BJ (cell line): Measurements from ENCODE around the gene TBP. TPM values are rescaled to one million over a fixed set of nuclear protein-coding genes. Genes with fewer than 3 reads are reported as not detected.
"Not testable (repeated sequence)": the region's sequence is repeated elsewhere in the genome, so short reads cannot be mapped to it uniquely, and the experiment has no call there.

Experiments
- CTCF ChIA-PET: fragments of 350-600 bp; formaldehyde crosslinking; extraction: SDS; loops from one replicate; lab custom pipeline; 2021; ENCODE audit warnings: antibody characterized with exemption, inconsistent platforms; lab: Yijun Ruan, JAX
- POLR2A ChIA-PET: fragments of 300-600 bp; sonication (Branson Sonifier 250); formaldehyde crosslinking; extraction: SDS; loops from one replicate; lab custom pipeline; 2021; ENCODE audit warnings: antibody characterized with exemption; lab: Charles Lee
- DNase-seq: peaks from one replicate; pipeline ENCODE4 v3.0.0-alpha.2; 2011; ENCODE audit warnings: low read depth
- H3K27me3 ChIP-seq: 2 replicates; pipeline ENCODE4 v1.6.0; 2011; ENCODE audit warnings: low read length; ENCODE audit not compliant: control insufficient read depth, insufficient read depth
- H3K36me3 ChIP-seq: 2 replicates; pipeline ENCODE4 v1.5.1; 2011; ENCODE audit warnings: low read length; ENCODE audit not compliant: control insufficient read depth, insufficient read depth
- H3K4me3 ChIP-seq: 2 replicates; pipeline ENCODE4 v1.5.1; 2011; ENCODE audit warnings: low read depth, mild to moderate bottlenecking, control low read depth, low read length
- CTCF ChIP-seq: IDR thresholded peaks from 2 replicates; pipeline ENCODE4 v1.5.1; 2011; ENCODE audit warnings: low read depth, mild to moderate bottlenecking, control low read depth, inconsistent platforms, low read length, moderate library complexity; ENCODE audit not compliant: insufficient read depth
- polyA plus RNA-seq: library from polyadenylated mRNA; depleted of rRNA; stranded (reverse); fragments of >200 nt; gene quantifications from 2 replicates; pipeline ENCODE4 v1.2.3, GENCODE V29; 2011

The TBP gene
- polyA plus RNA-seq, 1 experiment: 19.3 TPM

GRCh38 chr6:170522565-170523183 is 31.5 kb upstream of the TBP start:
- DNase-seq: no peak
- Histone ChIP-seq H3K27me3 (no peaks in the 10 kb centered on the region), H3K36me3 (no peaks in the 10 kb centered on the region), H3K4me3 (no peak overlapping the region)
- TF ChIP-seq CTCF: peak; percentile 42
- ChIA-PET CTCF (interaction anchor here (0.6 to 3.1 kb wide), 3 partner anchors 181 to 732 kb away, joined by 3 to 11 read pairs (median 5); no protein-coding TSS in a partner anchor), POLR2A (no interaction called here)

GRCh38 chr6:170523256-170524171 is 30.7 kb upstream of the TBP start:
- TF ChIP-seq CTCF: no peak
- Histone ChIP-seq H3K27me3 (no peaks in the 10 kb centered on the region), H3K36me3 (no peaks in the 10 kb centered on the region), H3K4me3 (no peak overlapping the region)
- ChIA-PET POLR2A (no interaction called here), CTCF (interaction anchor here (0.6 to 3.1 kb wide), 3 partner anchors 692 to 734 kb away, joined by 3 to 11 read pairs (median 4); no protein-coding TSS in a partner anchor)
- DNase-seq: no peak

GRCh38 chr6:170524172-170524502 is 30.0 kb upstream of the TBP start:
- Histone ChIP-seq H3K4me3 (no peak overlapping the region), H3K27me3 (no peaks in the 10 kb centered on the region), H3K36me3 (no peaks in the 10 kb centered on the region)
- no peak for TF ChIP-seq CTCF
- DNase-seq: no peak
- CTCF ChIA-PET: interaction anchor here (1.1 to 3.1 kb wide), 2 partner anchors 692 to 734 kb away, joined by 4 to 11 read pairs; no protein-coding TSS in a partner anchor
- POLR2A ChIA-PET: no interaction called here

GRCh38 chr6:170525795-170526194 is 28.4 kb upstream of the TBP start:
- H3K4me3 ChIP-seq: no peak overlapping the region
- CTCF ChIA-PET: interaction anchor here (0.9 to 1.8 kb wide), 2 partner anchors 527 to 694 kb away, joined by 3 to 10 read pairs; no protein-coding TSS in a partner anchor
- POLR2A ChIA-PET: no interaction called here
- no peak for DNase-seq
- H3K36me3 ChIP-seq: no peaks in the 10 kb centered on the region
- H3K27me3 ChIP-seq: no peaks in the 10 kb centered on the region
- no peak for TF ChIP-seq CTCF

GRCh38 chr6:170527995-170528394 is 26.2 kb upstream of the TBP start:
- POLR2A ChIA-PET: not testable (repeated sequence)
- CTCF ChIA-PET: interaction anchor here (0.8 to 6.2 kb wide), 4 partner anchors 8 to 738 kb away, joined by 3 to 70 read pairs (median 28); no protein-coding TSS in a partner anchor

More at GRCh38 chr6:170527995-170528394, 26.2 kb upstream of the TBP start:
- H3K36me3 ChIP-seq, H3K27me3 ChIP-seq, DNase-seq, H3K4me3 ChIP-seq: not testable (repeated sequence)
